Neural progenitor cell (in vitro differentiated cells): ENCODE results near the gene ANXA6. TPM values are rescaled to one million over a fixed set of nuclear protein-coding genes. Genes with fewer than 3 reads are reported as not detected.

ENCODE experiments used
- DNase-seq: peaks from one replicate; pipeline ENCODE4 v3.0.0-alpha.2; 2016; ENCODE audit warnings: low spot score
- H2AFZ ChIP-seq: fragments of 200-600 bp; sonication (generic); replicated peaks from 2 replicates; pipeline ENCODE4 v1.6.1; 2016; ENCODE audit warnings: antibody characterized with exemption
- H3F3A ChIP-seq: fragments of 200-600 bp; sonication (generic); 2 replicates; pipeline ENCODE4 v1.6.1; 2016; ENCODE audit warnings: antibody characterized with exemption, low read depth
- H3K27ac ChIP-seq: fragments of 200-600 bp; sonication (generic); 2 replicates; pipeline ENCODE4 v1.5.1; 2016; ENCODE audit warnings: mild to moderate bottlenecking
- H3K27me3 ChIP-seq: fragments of 200-600 bp; sonication (generic); 2 replicates; pipeline ENCODE4 v1.6.1; 2016; ENCODE audit warnings: mild to moderate bottlenecking, moderate library complexity
- H3K36me3 ChIP-seq: fragments of 200-600 bp; sonication (generic); 2 replicates; pipeline ENCODE4 v1.5.1; 2016
- H3K4me1 ChIP-seq: fragments of 200-600 bp; sonication (generic); 2 replicates; pipeline ENCODE4 v1.6.1; 2016; ENCODE audit warnings: mixed run types
- H3K4me2 ChIP-seq: fragments of 200-600 bp; sonication (generic); 2 replicates; pipeline ENCODE4 v1.6.1; 2016
- H3K4me3 ChIP-seq: fragments of 200-600 bp; sonication (generic); 2 replicates; pipeline ENCODE4 v1.5.1; 2016
- H3K79me2 ChIP-seq: fragments of 200-600 bp; sonication (generic); 2 replicates; pipeline ENCODE4 v1.6.1; 2016; ENCODE audit warnings: low read depth
- H3K9ac ChIP-seq: fragments of 200-600 bp; sonication (generic); 2 replicates; pipeline ENCODE4 v1.6.1; 2016
- H3K9me3 ChIP-seq: fragments of 200-600 bp; sonication (generic); 2 replicates; pipeline ENCODE4 v1.5.1; 2016; ENCODE audit warnings: low read depth
- H4K20me1 ChIP-seq: fragments of 200-600 bp; sonication (generic); 2 replicates; pipeline ENCODE4 v1.6.1; 2016; ENCODE audit warnings: low read depth
- H3K27ac Mint-ChIP-seq: 3 replicates; pipeline ENCODE4 v1.8.0; 2021; ENCODE audit warnings: mixed read lengths
- H3K27me3 Mint-ChIP-seq: 2 replicates; pipeline ENCODE4 v1.8.0; 2022; ENCODE audit warnings: low read depth, mild to moderate bottlenecking, inconsistent platforms, moderate library complexity, mixed read lengths; ENCODE audit not compliant: insufficient read depth
- H3K36me3 Mint-ChIP-seq: 3 replicates; pipeline ENCODE4 v1.8.0; 2021; ENCODE audit warnings: mixed read lengths
- H3K4me1 Mint-ChIP-seq: 3 replicates; pipeline ENCODE4 v1.8.0; 2021; ENCODE audit warnings: mixed read lengths
- H3K4me3 Mint-ChIP-seq: 3 replicates; pipeline ENCODE4 v1.8.0; 2021; ENCODE audit warnings: mild to moderate bottlenecking, moderate library complexity, mixed read lengths
- H3K9me3 Mint-ChIP-seq: 3 replicates; pipeline ENCODE4 v1.8.0; 2020; ENCODE audit warnings: mixed read lengths
- EZH2 ChIP-seq: fragments of 200-600 bp; sonication (generic); IDR thresholded peaks from 2 replicates; pipeline ENCODE4 v1.6.1; 2017; ENCODE audit warnings: antibody characterized with exemption, mild to moderate bottlenecking, moderate library complexity
- EZH2phosphoT487 ChIP-seq: fragments of 200-600 bp; sonication (generic); IDR thresholded peaks from 2 replicates; pipeline ENCODE4 v1.6.1; 2017; ENCODE audit warnings: antibody characterized with exemption
- total RNA-seq: library from RNA; depleted of rRNA; stranded (reverse); fragments of >200 nt; gene quantifications from 2 replicates; pipeline ENCODE4 v1.2.3, GENCODE V29; 2015; ENCODE audit warnings: low replicate concordance
- TF ChIP-seq, protein P1 (sequence below): fragments of 200-600 bp; sonication (generic); IDR thresholded peaks from 2 replicates; pipeline ENCODE4 v1.5.1; 2017; ENCODE audit warnings: antibody characterized with exemption, mild to moderate bottlenecking

ANXA6 gene
- total RNA-seq, 1 donor from 2014 or later = 97.6 TPM

DNA sequence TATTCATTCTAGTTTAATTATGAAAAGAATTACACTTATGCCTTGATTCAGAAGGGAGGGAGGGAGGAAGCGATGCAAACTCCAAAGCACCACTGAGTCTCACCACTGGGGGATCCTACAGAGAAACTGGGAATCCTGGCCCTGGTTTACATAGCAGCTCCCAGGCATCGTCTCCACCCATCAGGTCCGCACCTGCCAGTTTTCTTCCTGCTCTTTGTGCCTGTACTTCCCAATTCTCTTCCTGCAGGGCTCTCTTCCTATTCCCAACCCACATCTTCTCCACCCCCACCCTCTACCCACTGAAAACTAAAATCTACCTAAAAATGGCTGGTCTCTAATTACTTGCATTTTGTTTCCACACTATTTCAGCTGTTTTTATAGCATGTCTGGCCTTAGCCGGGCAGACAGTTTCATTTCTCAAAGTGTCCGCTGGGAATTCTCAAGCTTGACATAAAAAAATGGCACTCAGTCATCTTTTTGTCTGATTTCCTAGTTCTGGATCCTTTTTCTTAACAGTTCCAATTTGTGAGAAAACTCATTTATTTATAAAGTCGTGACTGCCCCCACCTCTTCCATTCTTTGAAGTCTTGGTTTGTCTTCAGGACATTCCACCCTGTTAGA lies 75.2 kb downstream of the ANXA6 start:
- H3K4me2 ChIP-seq = peak overlapping the region; percentile 77
- H2AFZ ChIP-seq = no peak overlapping the region
- H3K36me3 ChIP-seq = no peaks in the 10 kb centered on the region
- Mint-ChIP-seq H3K27ac (no peak overlapping the region), H3K27me3 (peaks cover 4% of the 10 kb centered on the region), H3K4me3 (peak overlapping the region; percentile 90), H3K9me3 (no peaks in the 10 kb centered on the region), H3K4me1 (peaks cover 28% of the 10 kb centered on the region), H3K36me3 (peaks cover 8% of the 10 kb centered on the region)
- peaks cover 24% of the 10 kb centered on the region for H3K79me2 ChIP-seq
- H3K27ac ChIP-seq = no peak overlapping the region
- no peaks in the 10 kb centered on the region for H3K27me3 ChIP-seq
- peaks cover 10% of the 10 kb centered on the region for H3K4me1 ChIP-seq
- H3F3A ChIP-seq = peaks cover 3% of the 10 kb centered on the region
- no peaks in the 10 kb centered on the region for H3K9me3 ChIP-seq
- TF ChIP-seq, protein P1, sequence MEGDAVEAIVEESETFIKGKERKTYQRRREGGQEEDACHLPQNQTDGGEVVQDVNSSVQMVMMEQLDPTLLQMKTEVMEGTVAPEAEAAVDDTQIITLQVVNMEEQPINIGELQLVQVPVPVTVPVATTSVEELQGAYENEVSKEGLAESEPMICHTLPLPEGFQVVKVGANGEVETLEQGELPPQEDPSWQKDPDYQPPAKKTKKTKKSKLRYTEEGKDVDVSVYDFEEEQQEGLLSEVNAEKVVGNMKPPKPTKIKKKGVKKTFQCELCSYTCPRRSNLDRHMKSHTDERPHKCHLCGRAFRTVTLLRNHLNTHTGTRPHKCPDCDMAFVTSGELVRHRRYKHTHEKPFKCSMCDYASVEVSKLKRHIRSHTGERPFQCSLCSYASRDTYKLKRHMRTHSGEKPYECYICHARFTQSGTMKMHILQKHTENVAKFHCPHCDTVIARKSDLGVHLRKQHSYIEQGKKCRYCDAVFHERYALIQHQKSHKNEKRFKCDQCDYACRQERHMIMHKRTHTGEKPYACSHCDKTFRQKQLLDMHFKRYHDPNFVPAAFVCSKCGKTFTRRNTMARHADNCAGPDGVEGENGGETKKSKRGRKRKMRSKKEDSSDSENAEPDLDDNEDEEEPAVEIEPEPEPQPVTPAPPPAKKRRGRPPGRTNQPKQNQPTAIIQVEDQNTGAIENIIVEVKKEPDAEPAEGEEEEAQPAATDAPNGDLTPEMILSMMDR = peak; percentile 49
- TF ChIP-seq EZH2 = no peak
- no peak overlapping the region for H3K9ac ChIP-seq
- peak overlapping the region; percentile 78 for H3K4me3 ChIP-seq
- H4K20me1 ChIP-seq = peaks cover 3% of the 10 kb centered on the region
- DNase-seq = peak; percentile 65

DNA sequence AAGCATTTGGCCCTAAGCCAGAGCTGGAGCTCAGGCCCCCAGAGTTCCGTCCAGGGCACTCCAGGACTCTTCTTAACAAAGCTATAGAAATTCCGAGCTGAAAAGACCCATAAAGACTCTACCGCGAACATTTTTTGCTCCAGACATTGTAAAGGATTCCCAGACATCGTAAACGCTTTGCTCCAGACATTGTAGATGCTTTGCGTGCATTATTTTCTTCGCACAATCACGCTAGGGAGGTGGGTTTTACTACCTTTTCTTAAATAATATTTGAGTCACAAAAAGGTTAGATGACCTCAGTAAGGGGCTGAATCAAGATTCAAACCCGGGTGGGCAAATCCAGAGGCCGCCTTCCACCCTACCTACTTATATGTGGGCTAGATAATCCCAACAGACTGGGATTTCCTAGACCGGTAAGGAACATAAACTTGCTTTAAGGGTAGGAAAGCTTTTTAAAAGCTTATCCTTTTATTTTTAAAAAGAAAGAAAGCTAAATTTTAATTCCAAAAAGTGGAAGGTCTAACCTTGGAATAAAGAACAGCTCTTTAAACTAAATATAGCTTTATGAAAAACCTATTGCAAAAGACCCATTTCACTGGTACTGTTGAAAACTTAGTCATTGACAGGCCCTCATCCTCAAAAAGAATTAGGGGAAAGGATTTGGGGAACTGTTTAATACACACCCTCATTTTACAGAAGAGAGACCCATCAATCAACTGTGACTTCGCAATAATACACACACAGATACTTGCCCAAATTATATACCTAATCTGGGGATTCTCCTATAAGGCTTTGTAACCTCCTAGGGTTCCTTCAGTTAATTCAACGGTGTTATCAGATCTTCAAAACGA lies 75.9 kb downstream of the ANXA6 start:
- no peaks in the 10 kb centered on the region for H3K9me3 Mint-ChIP-seq
- no peaks in the 10 kb centered on the region for H3K36me3 ChIP-seq
- peaks cover 5% of the 10 kb centered on the region for H4K20me1 ChIP-seq
- H3K9ac ChIP-seq = peak overlapping the region; percentile 54
- H3K9me3 ChIP-seq = no peaks in the 10 kb centered on the region
- H3K27ac Mint-ChIP-seq = peak overlapping the region; percentile 96
- no peaks in the 10 kb centered on the region for H3K27me3 ChIP-seq
- H2AFZ ChIP-seq = peak overlapping the region; percentile 83
- H3K4me3 Mint-ChIP-seq = peak overlapping the region; percentile 90
- peaks cover 28% of the 10 kb centered on the region for H3K4me1 Mint-ChIP-seq
- H3K27me3 Mint-ChIP-seq = peaks cover 4% of the 10 kb centered on the region
- no peak for TF ChIP-seq EZH2phosphoT487
- TF ChIP-seq, protein P1 = no peak
- TF ChIP-seq EZH2 = no peak
- peak overlapping the region; percentile 77 for H3K4me2 ChIP-seq
- peaks cover 10% of the 10 kb centered on the region for H3K4me1 ChIP-seq
- H3F3A ChIP-seq = peaks cover 3% of the 10 kb centered on the region
- DNase-seq = no peak
- peak overlapping the region; percentile 38 for H3K27ac ChIP-seq
- H3K79me2 ChIP-seq = peaks cover 24% of the 10 kb centered on the region
- H3K4me3 ChIP-seq = peak overlapping the region; percentile 78
- peaks cover 8% of the 10 kb centered on the region for H3K36me3 Mint-ChIP-seq

DNA sequence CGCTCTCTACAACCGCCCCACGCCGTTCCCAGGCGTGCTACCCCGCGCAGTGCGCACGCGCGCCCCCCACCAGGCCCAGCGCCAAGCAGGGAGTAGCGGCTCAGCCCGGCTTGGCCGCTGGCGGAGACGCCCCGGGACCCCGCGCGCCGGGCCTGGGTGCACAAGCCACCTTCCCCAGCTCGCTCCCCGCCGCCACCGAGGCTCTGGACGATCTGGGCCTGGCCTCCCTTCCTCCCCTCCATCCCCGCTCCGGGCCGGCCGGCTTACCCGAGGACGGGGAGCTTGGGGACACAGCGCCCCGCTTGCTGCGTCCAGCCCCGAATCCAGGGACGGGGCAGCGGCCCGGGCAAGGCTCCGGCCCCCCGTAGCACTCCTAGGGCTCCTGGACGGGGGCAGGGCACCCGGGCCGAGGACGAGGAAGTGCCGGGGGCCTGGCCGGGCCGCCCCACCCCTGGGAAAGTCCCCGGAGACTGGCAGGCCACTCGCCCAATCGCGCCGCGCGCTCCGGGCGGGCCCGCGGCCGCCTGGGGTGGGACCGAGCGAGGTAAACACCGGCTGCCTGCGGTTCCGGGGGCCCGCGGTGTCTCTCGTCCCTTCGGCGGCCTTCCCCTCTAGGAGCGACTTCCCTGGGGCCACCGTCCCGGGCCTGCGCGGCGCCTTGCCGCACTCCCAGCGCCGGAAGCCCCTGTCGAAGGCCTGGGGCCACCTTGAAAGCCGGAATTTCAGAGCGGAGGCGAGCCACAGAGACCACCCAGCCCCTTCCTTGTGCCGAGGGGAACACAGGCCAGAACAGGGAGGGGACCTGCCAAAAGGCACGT lies 76.8 kb downstream of the ANXA6 start, which contains the start of gene TNIP1:
Gene TNIP1, minus strand, starts transcription at position 422 of the 818 bp plus-strand sequence. CDS start 15,939 bp downstream, outside the sequence.
- H3K27ac ChIP-seq = peak within 1 kb of the TSS; percentile 38
- H3K9me3 ChIP-seq = no peaks in the 10 kb centered on the region
- Mint-ChIP-seq H3K27ac (peak within 1 kb of the TSS; percentile 96), H3K4me3 (peak within 1 kb of the TSS; percentile 90), H3K9me3 (no peaks in the 10 kb centered on the region), H3K27me3 (peaks cover 4% of the 10 kb centered on the region), H3K36me3 (peaks cover 8% of the 10 kb centered on the region), H3K4me1 (peaks cover 28% of the 10 kb centered on the region)
- DNase-seq = peak; percentile 87
- TF ChIP-seq EZH2phosphoT487 = no peak
- TF ChIP-seq EZH2 = no peak
- TF ChIP-seq, protein P1 = no peak
- H3K4me1 ChIP-seq = peaks cover 10% of the 10 kb centered on the region
- peak within 1 kb of the TSS; percentile 83 for H2AFZ ChIP-seq
- H3K9ac ChIP-seq = peak within 1 kb of the TSS; percentile 54
- H3K4me3 ChIP-seq = peak within 1 kb of the TSS; percentile 78
- no peaks in the 10 kb centered on the region for H3K27me3 ChIP-seq
- H3F3A ChIP-seq = peaks cover 3% of the 10 kb centered on the region
- peaks cover 5% of the 10 kb centered on the region for H4K20me1 ChIP-seq
- H3K36me3 ChIP-seq = no peaks in the 10 kb centered on the region
- H3K79me2 ChIP-seq = peaks cover 24% of the 10 kb centered on the region
- H3K4me2 ChIP-seq = peak within 1 kb of the TSS; percentile 77
